Measurements from ENCODE around the gene DGKZ.

Gene DGKZ

GRCh38 chr11:46359953-46360352, 12.7 kb downstream of the DGKZ start:
- Histone ChIP-seq H3K36me3 (ENCODE audit: insufficient read depth, low read length) (peaks cover 20% of the 10 kb centered on the region; the same call in 1 of the 2 replicates), H3F3A (ENCODE audit: low read depth) (no peaks in the 10 kb centered on the region; the same call in 1 of the 2 replicates), H3K4me1 (ENCODE audit: insufficient read depth, low read length, poor library complexity, severe bottlenecking) (peaks cover 49% of the 10 kb centered on the region), H4K20me1 (ENCODE audit: insufficient read depth, low read length, poor library complexity, severe bottlenecking) (peaks cover 50% of the 10 kb centered on the region), H3K79me2 (ENCODE audit: insufficient read depth, low read length) (peaks cover 97% of the 10 kb centered on the region), H3K9me3 (ENCODE audit: insufficient read depth, low read depth, low read length) (no peaks in the 10 kb centered on the region), H3K9ac (ENCODE audit: low read depth, low read length, poor library complexity, severe bottlenecking) (no peak overlapping the region), H3K9me2 (replicated peaks; ENCODE audit: low read depth, low read length) (no peaks in the 10 kb centered on the region), H2AFZ (ENCODE audit: low read length) (no peak overlapping the region), H3K4me2 (ENCODE audit: low read depth, low read length, poor library complexity, severe bottlenecking) (no peak overlapping the region), H3K4me3 (ENCODE audit: low read length, poor library complexity, severe bottlenecking) (no peak overlapping the region), H3K27me3 (ENCODE audit: insufficient read depth, low read length, poor library complexity, severe bottlenecking) (no peaks in the 10 kb centered on the region)
- TF ChIP-seq CTCF (conservative IDR thresholded peaks at IDR 0.05; ENCODE audit: low read length), result no peak
- no peak for TF ChIP-seq EZH2phosphoT487 (IDR thresholded peaks at IDR 0.05; ENCODE audit: borderline replicate concordance)

- Histone ChIP-seq H3F3A (ENCODE audit: low read depth) (no peaks in the 10 kb centered on the region; the same call in 1 of the 2 replicates), H3K79me2 (ENCODE audit: insufficient read depth, low read length) (peaks cover 97% of the 10 kb centered on the region), H3K4me1 (ENCODE audit: insufficient read depth, low read length, poor library complexity, severe bottlenecking) (peaks cover 49% of the 10 kb centered on the region), H3K36me3 (ENCODE audit: insufficient read depth, low read length) (peaks cover 20% of the 10 kb centered on the region; the same call in 1 of the 2 replicates), H3K4me2 (ENCODE audit: low read depth, low read length, poor library complexity, severe bottlenecking) (peak overlapping the region; percentile 96), H3K4me3 (ENCODE audit: low read length, poor library complexity, severe bottlenecking) (peak overlapping the region; percentile 74), H4K20me1 (ENCODE audit: insufficient read depth, low read length, poor library complexity, severe bottlenecking) (peaks cover 57% of the 10 kb centered on the region), H3K9ac (ENCODE audit: low read depth, low read length, poor library complexity, severe bottlenecking) (peak overlapping the region; percentile 97), H3K9me2 (replicated peaks; ENCODE audit: low read depth, low read length) (no peaks in the 10 kb centered on the region), H3K27me3 (ENCODE audit: insufficient read depth, low read length, poor library complexity, severe bottlenecking) (no peaks in the 10 kb centered on the region), H2AFZ (ENCODE audit: low read length) (no peak overlapping the region), H3K9me3 (ENCODE audit: insufficient read depth, low read depth, low read length) (no peaks in the 10 kb centered on the region)
- TF ChIP-seq CTCF (conservative IDR thresholded peaks at IDR 0.05; ENCODE audit: low read length) (no peak), EZH2phosphoT487 (IDR thresholded peaks at IDR 0.05; ENCODE audit: borderline replicate concordance) (no peak)
Observed at GRCh38 chr11:46360878-46361277, 13.6 kb downstream of the DGKZ start.

GRCh38 chr11:46361283-46362155, 14.3 kb downstream of the DGKZ start:
- Histone ChIP-seq H3K9me3 (ENCODE audit: insufficient read depth, low read depth, low read length) (no peaks in the 10 kb centered on the region), H3K4me3 (ENCODE audit: low read length, poor library complexity, severe bottlenecking) (peak overlapping the region; percentile 74), H3K4me2 (ENCODE audit: low read depth, low read length, poor library complexity, severe bottlenecking) (peak overlapping the region; percentile 96), H4K20me1 (ENCODE audit: insufficient read depth, low read length, poor library complexity, severe bottlenecking) (peaks cover 58% of the 10 kb centered on the region), H3K4me1 (ENCODE audit: insufficient read depth, low read length, poor library complexity, severe bottlenecking) (peaks cover 45% of the 10 kb centered on the region), H3F3A (ENCODE audit: low read depth) (no peaks in the 10 kb centered on the region; the same call in 1 of the 2 replicates), H3K9me2 (replicated peaks; ENCODE audit: low read depth, low read length) (no peaks in the 10 kb centered on the region), H2AFZ (ENCODE audit: low read length) (no peak overlapping the region), H3K36me3 (ENCODE audit: insufficient read depth, low read length) (peaks cover 16% of the 10 kb centered on the region; the same call in 1 of the 2 replicates), H3K9ac (ENCODE audit: low read depth, low read length, poor library complexity, severe bottlenecking) (peak overlapping the region; percentile 97), H3K79me2 (ENCODE audit: insufficient read depth, low read length) (peaks cover 97% of the 10 kb centered on the region), H3K27me3 (ENCODE audit: insufficient read depth, low read length, poor library complexity, severe bottlenecking) (no peaks in the 10 kb centered on the region)
- TF ChIP-seq CTCF (conservative IDR thresholded peaks at IDR 0.05; ENCODE audit: low read length) (no peak), EZH2phosphoT487 (IDR thresholded peaks at IDR 0.05; ENCODE audit: borderline replicate concordance) (no peak)

All from Loucy (cell line).